NCI-H446 (cell line): ENCODE data around the gene GNL3.
"Not testable (repeated sequence)": the region's sequence is repeated elsewhere in the genome, so short reads cannot be mapped to it uniquely, and the experiment has no call there.

Experiments
- DNase-seq, 2 experiments: peaks; one replicate each; lab custom pipeline; 2025; lab: John Stamatoyannopoulos, UW

The GNL3 gene

GRCh38 chr3:52685709-52686691, at the start of gene GNL3, which contains the start of gene PBRM1:
TSS of gene GNL3 (plus strand) at chr3:52686032. CDS start at chr3:52686093, 61 bp downstream.
TSS of gene PBRM1 (minus strand) at chr3:52685913.
- DNase-seq: peak; percentile 68 to 92

- DNase-seq: no peak
Observed at GRCh38 chr3:52636673-52637072, 49.2 kb upstream of the GNL3 start.

- DNase-seq: no peak
Observed at GRCh38 chr3:52645549-52645948, 40.3 kb upstream of the GNL3 start.

GRCh38 chr3:52649461-52650210, 36.2 kb upstream of the GNL3 start:
- no peak for DNase-seq

- no peak for DNase-seq
Observed at GRCh38 chr3:52650439-52650838, 35.4 kb upstream of the GNL3 start.

GRCh38 chr3:52651592-52651991, 34.2 kb upstream of the GNL3 start:
- no peak for DNase-seq

GRCh38 chr3:52655895-52656294, 29.9 kb upstream of the GNL3 start:
- DNase-seq: no peak

GRCh38 chr3:52660046-52660445, 25.8 kb upstream of the GNL3 start:
- DNase-seq: no peak

GRCh38 chr3:52663098-52663497, 22.7 kb upstream of the GNL3 start:
- no peak for DNase-seq

- no peak for DNase-seq
Observed at GRCh38 chr3:52670621-52671521, 15.0 kb upstream of the GNL3 start.

GRCh38 chr3:52671676-52672075, 14.2 kb upstream of the GNL3 start:
- no peak for DNase-seq

GRCh38 chr3:52676201-52676600, 9.6 kb upstream of the GNL3 start:
- DNase-seq: not testable (repeated sequence)

- DNase-seq: no peak
Observed at GRCh38 chr3:52678265-52679198, 7.3 kb upstream of the GNL3 start.

- no peak for DNase-seq
Observed at GRCh38 chr3:52679199-52679538, 6.7 kb upstream of the GNL3 start.

GRCh38 chr3:52679811-52680210, 6.0 kb upstream of the GNL3 start:
- no peak for DNase-seq

GRCh38 chr3:52681596-52681995, 4.2 kb upstream of the GNL3 start:
- DNase-seq: no peak

GRCh38 chr3:52682016-52682415, 3.8 kb upstream of the GNL3 start:
- DNase-seq: peak in 1 of 2 experiments; percentile 22

- DNase-seq: no peak
Observed at GRCh38 chr3:52683611-52684010, 2.2 kb upstream of the GNL3 start.

GRCh38 chr3:52684184-52684583, 1.6 kb upstream of the GNL3 start:
- DNase-seq: no peak

GRCh38 chr3:52685285-52685708, 535 bp upstream of the GNL3 start:
- peak; percentile 16 to 77 for DNase-seq

- DNase-seq: no peak
Observed at GRCh38 chr3:52688266-52688665, 2.4 kb downstream of the GNL3 start.
